Body of pancreas (tissue), 4 donors: ENCODE results near the gene KIAA1191.

Source experiments
- CTCF ChIP-seq, 7 experiments: fragments of 450-650 bp in 4 of 7; fragments of 200-600 bp in 3 of 7; sonication (generic) in 3 of 7; IDR thresholded peaks; one replicate each; pipeline ENCODE4 v1.5.1; 2016 to 2019; ENCODE audit warnings: antibody characterized with exemption in 7 of 7
- POLR2A ChIP-seq, 3 donors: fragments of 450-650 bp; IDR thresholded peaks; one replicate each; pipeline ENCODE4 v1.6.1; 2016; ENCODE audit warnings: antibody characterized with exemption in 3 of 3, mild to moderate bottlenecking in 2 of 3

- TF ChIP-seq CTCF (IDR thresholded peaks at IDR 0.05), result no peak
- no peak for TF ChIP-seq POLR2A (IDR thresholded peaks at IDR 0.05)
Observed at GRCh38 chr5:176365351-176366231, 4.0 kb upstream of the KIAA1191 start, which contains the start of gene ARL10.
